Smooth muscle cell (in vitro differentiated cells): Measurements from ENCODE around the gene CEP350. TPM values are rescaled to one million over a fixed set of nuclear protein-coding genes. Genes with fewer than 3 reads are reported as not detected.

Source experiments
- DNase-seq: peaks from one replicate; lab custom pipeline; 2025; ENCODE audit not compliant: unreplicated experiment; lab: John Stamatoyannopoulos, UW
- H2AFZ ChIP-seq: fragments of 200-600 bp; sonication (generic); 2 replicates; pipeline ENCODE4 v1.6.0; 2016; ENCODE audit warnings: antibody characterized with exemption, low read depth, mild to moderate bottlenecking
- H3F3A ChIP-seq: fragments of 200-600 bp; sonication (generic); 2 replicates; pipeline ENCODE4 v1.6.0; 2017; ENCODE audit warnings: antibody characterized with exemption, low read depth
- H3K27ac ChIP-seq: fragments of 200-600 bp; sonication (generic); 2 replicates; pipeline ENCODE4 v1.5.1; 2016; ENCODE audit warnings: low read depth, mild to moderate bottlenecking
- H3K27me3 ChIP-seq: fragments of 200-600 bp; sonication (generic); 2 replicates; pipeline ENCODE4 v1.6.1; 2016; ENCODE audit warnings: low read depth, mild to moderate bottlenecking
- H3K36me3 ChIP-seq: fragments of 200-600 bp; sonication (generic); 2 replicates; pipeline ENCODE4 v1.5.1; 2016; ENCODE audit warnings: low read depth
- H3K4me1 ChIP-seq: fragments of 200-600 bp; sonication (generic); 2 replicates; pipeline ENCODE4 v1.5.1; 2016; ENCODE audit warnings: low read depth
- H3K4me2 ChIP-seq: fragments of 200-600 bp; sonication (generic); 2 replicates; pipeline ENCODE4 v1.6.0; 2016; ENCODE audit warnings: mild to moderate bottlenecking
- H3K4me3 ChIP-seq: fragments of 200-600 bp; sonication (generic); 2 replicates; pipeline ENCODE4 v1.5.1; 2016; ENCODE audit warnings: mild to moderate bottlenecking
- H3K79me2 ChIP-seq: fragments of 200-600 bp; sonication (generic); 2 replicates; pipeline ENCODE4 v1.6.0; 2016; ENCODE audit warnings: low read depth, mild to moderate bottlenecking
- H3K9ac ChIP-seq: fragments of 200-600 bp; sonication (generic); 2 replicates; pipeline ENCODE4 v1.6.0; 2016; ENCODE audit warnings: low read depth
- H3K9me3 ChIP-seq: fragments of 200-600 bp; sonication (generic); replicated peaks from 2 replicates; pipeline ENCODE4 v1.5.1; 2016; ENCODE audit warnings: low read depth
- H4K20me1 ChIP-seq: fragments of 200-600 bp; sonication (generic); 2 replicates; pipeline ENCODE4 v1.6.0; 2016; ENCODE audit warnings: low read depth
- WGBS: methylation state at CpG from one replicate; pipeline ENCODE4 v1.1.7; 2016; ENCODE audit warnings: low lambda C conversion rate; 5-methylcytosine and 5-hydroxymethylcytosine counted together
- polyA plus RNA-seq: library from polyadenylated mRNA; unstranded; fragments of >200 nt; fragmentation: Nextera tagmentation; extraction: Ambion mirVana; gene quantifications from 2 replicates; pipeline ENCODE4 v1.2.1, GENCODE V29; 2016
- total RNA-seq: library from RNA; depleted of rRNA; stranded (reverse); fragments of >200 nt; gene quantifications from 2 replicates; pipeline ENCODE4 v1.2.3, GENCODE V29; 2014
- TF ChIP-seq, protein P1 (sequence below): fragments of 200-600 bp; sonication (generic); IDR thresholded peaks from 2 replicates; pipeline ENCODE4 v1.5.1; 2017; ENCODE audit warnings: borderline replicate concordance, mild to moderate bottlenecking, antibody characterized with exemption; ENCODE audit not compliant: insufficient read depth, poor library complexity, severe bottlenecking

Gene CEP350
- total and polyA plus RNA-seq, 2 experiments from 2014 or later, result 17.0 to 35.9 TPM

DNA sequence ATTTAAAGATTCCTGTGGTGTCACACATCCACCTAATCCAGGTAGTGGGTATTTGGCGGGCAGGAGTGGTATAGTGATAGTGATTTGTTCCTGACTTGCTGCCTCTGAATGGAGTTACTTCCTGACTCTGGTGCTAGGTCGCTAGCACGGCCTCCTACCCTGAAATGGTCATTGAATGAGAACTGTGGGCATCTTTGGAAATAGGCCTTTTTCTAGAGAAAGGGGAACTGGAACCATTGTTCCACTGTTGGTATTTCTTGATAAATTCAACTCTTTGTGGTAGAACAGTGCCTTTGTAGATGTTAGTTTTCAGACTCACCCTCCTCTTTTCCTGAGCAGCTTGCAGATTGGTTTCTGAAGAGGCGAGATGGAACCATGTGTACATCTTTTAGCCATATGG, 201.6 kb downstream of the CEP350 start:
- no peak for DNase-seq
- Histone ChIP-seq H4K20me1 (peaks cover 44% of the 10 kb centered on the region), H3K4me3 (peak overlapping the region; percentile 92), H3K27ac (peak overlapping the region; percentile 68), H3K27me3 (no peaks in the 10 kb centered on the region), H3K4me1 (peaks cover 7% of the 10 kb centered on the region), H3K79me2 (peaks cover under 1% of the 10 kb centered on the region), H3K9ac (no peak overlapping the region), H2AFZ (no peak overlapping the region), H3F3A (no peaks in the 10 kb centered on the region), H3K4me2 (peak overlapping the region; percentile 99), H3K36me3 (no peaks in the 10 kb centered on the region), H3K9me3 (no peaks in the 10 kb centered on the region)
- TF ChIP-seq, protein P1, sequence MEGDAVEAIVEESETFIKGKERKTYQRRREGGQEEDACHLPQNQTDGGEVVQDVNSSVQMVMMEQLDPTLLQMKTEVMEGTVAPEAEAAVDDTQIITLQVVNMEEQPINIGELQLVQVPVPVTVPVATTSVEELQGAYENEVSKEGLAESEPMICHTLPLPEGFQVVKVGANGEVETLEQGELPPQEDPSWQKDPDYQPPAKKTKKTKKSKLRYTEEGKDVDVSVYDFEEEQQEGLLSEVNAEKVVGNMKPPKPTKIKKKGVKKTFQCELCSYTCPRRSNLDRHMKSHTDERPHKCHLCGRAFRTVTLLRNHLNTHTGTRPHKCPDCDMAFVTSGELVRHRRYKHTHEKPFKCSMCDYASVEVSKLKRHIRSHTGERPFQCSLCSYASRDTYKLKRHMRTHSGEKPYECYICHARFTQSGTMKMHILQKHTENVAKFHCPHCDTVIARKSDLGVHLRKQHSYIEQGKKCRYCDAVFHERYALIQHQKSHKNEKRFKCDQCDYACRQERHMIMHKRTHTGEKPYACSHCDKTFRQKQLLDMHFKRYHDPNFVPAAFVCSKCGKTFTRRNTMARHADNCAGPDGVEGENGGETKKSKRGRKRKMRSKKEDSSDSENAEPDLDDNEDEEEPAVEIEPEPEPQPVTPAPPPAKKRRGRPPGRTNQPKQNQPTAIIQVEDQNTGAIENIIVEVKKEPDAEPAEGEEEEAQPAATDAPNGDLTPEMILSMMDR, result no peak
- WGBS, result 93% methylated on average over 4 of the region's 4 CpGs

DNA sequence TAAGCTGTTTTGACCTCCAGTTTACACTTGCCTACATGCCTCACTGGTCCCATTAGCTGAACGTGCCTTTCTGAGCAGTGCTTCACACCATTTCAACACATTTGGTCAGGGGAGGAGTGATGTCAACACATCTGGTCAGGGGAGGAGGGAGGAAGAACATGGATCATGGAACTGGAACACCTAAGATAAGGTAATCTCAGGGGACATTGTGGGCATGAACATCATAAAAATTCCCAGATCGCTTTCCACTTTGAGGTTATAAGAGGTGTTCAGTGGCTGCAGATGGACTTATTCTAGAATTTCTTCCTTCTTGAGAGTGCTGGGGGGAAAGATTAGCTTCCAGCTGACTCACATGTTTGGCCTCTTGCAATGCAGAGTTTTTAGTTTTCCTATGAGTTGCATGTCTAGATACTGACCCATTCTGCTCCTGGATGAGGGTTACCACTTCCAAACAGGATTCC, 202.1 kb downstream of the CEP350 start:
- no peaks in the 10 kb centered on the region for H3K27me3 ChIP-seq
- WGBS, result 51% methylated on average over 2 of the region's 2 CpGs

DNA sequence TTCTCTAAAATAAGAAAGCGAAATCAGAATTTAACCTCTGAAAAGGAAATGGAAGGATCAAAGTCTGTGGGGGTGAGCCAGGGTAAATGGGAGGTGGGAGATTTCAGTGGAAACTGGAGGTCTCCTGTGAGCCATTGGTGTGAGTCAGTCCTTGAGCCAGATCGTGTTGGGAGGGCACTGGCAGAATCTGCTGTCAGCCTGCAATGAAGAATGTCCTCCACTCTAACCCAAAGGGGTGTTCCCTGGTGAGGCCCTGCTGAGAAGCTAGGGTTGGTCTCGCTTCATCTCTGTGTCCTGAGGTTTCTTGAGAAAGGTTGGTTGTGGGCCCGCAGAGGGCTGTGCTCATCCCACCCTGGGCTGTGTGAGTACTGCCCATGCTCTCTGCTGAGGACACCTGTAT, 202.5 kb downstream of the CEP350 start:
- TF ChIP-seq, protein P1, result no peak
- H3K27me3 ChIP-seq, result no peaks in the 10 kb centered on the region
- peaks cover 8% of the 10 kb centered on the region for H3K79me2 ChIP-seq
- H4K20me1 ChIP-seq, result peaks cover 51% of the 10 kb centered on the region
- H3K4me2 ChIP-seq, result peak overlapping the region; percentile 99
- no peak overlapping the region for H2AFZ ChIP-seq
- H3K4me3 ChIP-seq, result peak overlapping the region; percentile 5
- H3F3A ChIP-seq, result no peaks in the 10 kb centered on the region
- 66% methylated on average over 4 of the region's 4 CpGs for WGBS
- no peak overlapping the region for H3K9ac ChIP-seq
- H3K36me3 ChIP-seq, result no peaks in the 10 kb centered on the region
- H3K4me1 ChIP-seq, result peaks cover 7% of the 10 kb centered on the region
- DNase-seq, result no peak
- H3K27ac ChIP-seq, result peak overlapping the region; percentile 68
- H3K9me3 ChIP-seq, result no peaks in the 10 kb centered on the region

More for the DNA sequence above, 202.1 kb downstream of the CEP350 start:
- peak overlapping the region; percentile 68 for H3K27ac ChIP-seq
- TF ChIP-seq, protein P1, result no peak
- no peak overlapping the region for H2AFZ ChIP-seq
- no peaks in the 10 kb centered on the region for H3F3A ChIP-seq
- no peak for DNase-seq
- H4K20me1 ChIP-seq, result peaks cover 48% of the 10 kb centered on the region
- H3K4me3 ChIP-seq, result peak overlapping the region; percentile 92
- H3K9ac ChIP-seq, result no peak overlapping the region
- no peaks in the 10 kb centered on the region for H3K9me3 ChIP-seq
- H3K79me2 ChIP-seq, result peaks cover 5% of the 10 kb centered on the region
- H3K4me2 ChIP-seq, result peak overlapping the region; percentile 99
- no peaks in the 10 kb centered on the region for H3K36me3 ChIP-seq
- peaks cover 7% of the 10 kb centered on the region for H3K4me1 ChIP-seq

DNA sequence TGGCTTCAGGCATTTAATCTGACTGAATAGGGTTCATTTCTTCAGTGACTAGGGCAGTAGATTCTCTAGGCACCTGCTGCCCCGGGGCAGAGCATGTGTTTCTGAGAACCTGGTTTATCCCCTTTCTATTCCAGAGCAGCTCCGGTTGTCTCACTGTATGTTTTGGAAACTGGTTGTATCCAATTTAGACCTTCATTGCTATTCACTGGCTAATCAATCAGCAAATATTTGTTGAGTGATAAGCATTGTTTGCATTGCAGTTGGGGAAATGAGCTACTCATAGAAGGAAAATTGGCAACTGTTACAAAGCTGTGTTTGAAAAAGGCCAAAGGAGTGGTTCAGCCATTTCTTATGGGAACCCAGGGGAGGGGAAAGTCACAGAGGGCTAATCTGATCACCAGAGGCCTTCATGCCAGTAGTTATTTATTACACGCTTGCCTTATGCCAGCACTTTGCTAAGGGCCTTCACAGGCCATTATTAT, 203.0 kb downstream of the CEP350 start:
- H3K27me3 ChIP-seq, result no peaks in the 10 kb centered on the region
- no peaks in the 10 kb centered on the region for H3F3A ChIP-seq
- peak overlapping the region; percentile 99 for H3K4me2 ChIP-seq
- peaks cover 7% of the 10 kb centered on the region for H3K4me1 ChIP-seq
- H3K79me2 ChIP-seq, result peaks cover 8% of the 10 kb centered on the region
- 100% methylated on average over 3 of the region's 3 CpGs for WGBS
- H3K27ac ChIP-seq, result no peak overlapping the region
- no peak for DNase-seq
- H4K20me1 ChIP-seq, result peaks cover 51% of the 10 kb centered on the region
- TF ChIP-seq, protein P1, result no peak
- no peak overlapping the region for H2AFZ ChIP-seq
- no peaks in the 10 kb centered on the region for H3K9me3 ChIP-seq
- no peak overlapping the region for H3K9ac ChIP-seq
- H3K36me3 ChIP-seq, result no peaks in the 10 kb centered on the region
- H3K4me3 ChIP-seq, result no peak overlapping the region
